ENCODE measurements around the gene SSC5D. TPM values are rescaled to one million over a fixed set of nuclear protein-coding genes. Genes with fewer than 3 reads are reported as not detected.

SSC5D gene
- polyA plus RNA-seq, 1 of the 3 experiments (the other 2 are of a cell fraction): 4.9 TPM

GRCh38 chr19:55459950-55460657 lies 28.1 kb upstream of the SSC5D start (continued):
- no peak for TF ChIP-seq MXI1 (IDR thresholded peaks at IDR 0.05; ENCODE audit: low read depth, low read length)
- no peak for TF ChIP-seq SIN3A (IDR thresholded peaks at IDR 0.05; ENCODE audit: borderline replicate concordance, low read depth, low read length)
- TF ChIP-seq RFX5 (IDR thresholded peaks at IDR 0.05; ENCODE audit: low read length): no peak
- TF ChIP-seq, protein P1, sequence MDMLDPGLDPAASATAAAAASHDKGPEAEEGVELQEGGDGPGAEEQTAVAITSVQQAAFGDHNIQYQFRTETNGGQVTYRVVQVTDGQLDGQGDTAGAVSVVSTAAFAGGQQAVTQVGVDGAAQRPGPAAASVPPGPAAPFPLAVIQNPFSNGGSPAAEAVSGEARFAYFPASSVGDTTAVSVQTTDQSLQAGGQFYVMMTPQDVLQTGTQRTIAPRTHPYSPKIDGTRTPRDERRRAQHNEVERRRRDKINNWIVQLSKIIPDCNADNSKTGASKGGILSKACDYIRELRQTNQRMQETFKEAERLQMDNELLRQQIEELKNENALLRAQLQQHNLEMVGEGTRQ (IDR thresholded peaks at IDR 0.05; ENCODE audit: borderline replicate concordance, low read depth, low read length): no peak
- no peak for TF ChIP-seq EZH2phosphoT487 (IDR thresholded peaks at IDR 0.05; ENCODE audit: borderline replicate concordance, low read depth)
- TF ChIP-seq GATA2 (CRISPR knock-in tag; IDR thresholded peaks at IDR 0.05): peak; percentile 56
- no peak for TF ChIP-seq FOXM1 (IDR thresholded peaks at IDR 0.05; ENCODE audit: low read depth)
- TF ChIP-seq JUND (IDR thresholded peaks at IDR 0.05): no peak
- no peak for TF ChIP-seq YY1 (IDR thresholded peaks at IDR 0.05; ENCODE audit: low read depth)
- TF ChIP-seq NRF1 (IDR thresholded peaks at IDR 0.05; ENCODE audit: low read depth, low read length): no peak
- TF ChIP-seq ZBTB33 (IDR thresholded peaks at IDR 0.05; ENCODE audit: borderline replicate concordance, low read depth): no peak
- TF ChIP-seq MAX (IDR thresholded peaks at IDR 0.05; ENCODE audit: low read depth): no peak
- no peak for TF ChIP-seq EP300 (IDR thresholded peaks at IDR 0.05; ENCODE audit: borderline replicate concordance in 1 of 2, low read depth in 1 of 2, low read length in 1 of 2)

DNA sequence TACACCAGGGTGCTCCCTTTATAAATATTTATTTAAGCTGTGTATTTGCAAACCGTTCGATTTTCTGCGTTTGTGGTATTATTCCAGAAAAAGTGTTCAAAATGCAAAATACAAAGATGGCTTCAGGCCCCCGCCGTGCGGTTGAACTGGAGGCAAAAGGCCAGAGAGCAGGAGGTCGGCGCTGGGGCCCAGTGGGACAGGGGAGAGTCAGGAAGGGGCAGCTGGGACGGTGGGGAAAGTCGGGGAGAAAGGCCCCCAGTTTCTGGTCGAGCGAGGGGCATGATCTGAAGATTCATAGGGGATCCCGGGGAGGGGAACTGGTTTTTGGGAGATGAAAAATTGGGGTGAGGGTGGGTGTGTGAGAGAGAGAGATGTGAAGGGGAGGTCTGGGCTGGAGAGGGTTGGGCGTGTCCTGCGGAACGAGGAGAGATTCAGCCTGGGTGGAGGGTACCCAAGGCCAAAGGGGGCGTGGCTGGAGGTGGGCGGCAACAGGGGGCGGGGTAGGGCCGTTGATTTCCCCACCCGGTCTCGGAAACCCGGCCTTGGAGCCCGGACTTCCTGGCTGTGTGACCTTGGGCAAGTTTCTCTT lies 27.5 kb upstream of the SSC5D start:
- CTCF ChIA-PET: interaction anchor here (1.0 to 2.5 kb wide), 9 partner anchors 8 to 371 kb away, joined by 3 to 12 read pairs (median 3); no protein-coding TSS in a partner anchor
- DNase-seq: peak; percentile 92
- no peaks in the 10 kb centered on the region for H4K20me1 ChIP-seq (ENCODE audit: insufficient read depth)

More for the DNA sequence above, 27.5 kb upstream of the SSC5D start:
- H3K4me2 ChIP-seq: peak overlapping the region; percentile 100
- H3F3A ChIP-seq (replicated peaks; ENCODE audit: insufficient read depth): peaks cover 12% of the 10 kb centered on the region
- TF ChIP-seq FOSL2 (IDR thresholded peaks at IDR 0.05; ENCODE audit: borderline replicate concordance, low read depth): no peak
- TF ChIP-seq IRF3 (IDR thresholded peaks at IDR 0.05; ENCODE audit: low read depth, low read length): no peak
- TF ChIP-seq PBX3 (IDR thresholded peaks at IDR 0.05): no peak
- TF ChIP-seq SIN3A (IDR thresholded peaks at IDR 0.05; ENCODE audit: borderline replicate concordance, low read depth, low read length): peak; percentile 17; the same call in 1 of the 2 replicates
- TF ChIP-seq NRF1 (IDR thresholded peaks at IDR 0.05; ENCODE audit: low read depth, low read length): no peak
- TF ChIP-seq MXI1 (IDR thresholded peaks at IDR 0.05; ENCODE audit: low read depth, low read length): no peak
- H3K9me2 ChIP-seq: no peaks in the 10 kb centered on the region
- peak overlapping the region; percentile 38; the same call in 1 of the 2 replicates for H2AFZ ChIP-seq (ENCODE audit: low read depth)
- peak overlapping the region; percentile 76 to 98 for H3K4me3 ChIP-seq (ENCODE audit: low read depth in 2 of 2, low read length in 1 of 2)
- 12% methylated on average over 19 of the region's 24 CpGs for WGBS (ENCODE audit: low lambda C conversion rate)
- H3K9ac ChIP-seq: peak overlapping the region; percentile 97
- peak overlapping the region; percentile 90 to 91 for H3K27ac ChIP-seq (ENCODE audit: low read depth in 2 of 2, low read length in 1 of 2)
- peaks cover 9 to 18% of the 10 kb centered on the region in 2 experiments; a peak in 2 of 4 replicates for H3K4me1 ChIP-seq (ENCODE audit: control insufficient read depth in 1 of 2, insufficient read depth in 2 of 2, low read depth in 1 of 2, low read length in 1 of 2)
- peaks cover 12% of the 10 kb centered on the region; the same call in 1 of the 2 replicates for H3K79me2 ChIP-seq (ENCODE audit: insufficient read depth)
- no peaks in the 10 kb centered on the region for H3K36me3 ChIP-seq (replicated peaks in 1 of 2; ENCODE audit: control insufficient read depth in 1 of 2, insufficient read depth in 2 of 2, low read length in 1 of 2)
- H3K9me3 ChIP-seq: no peaks in the 10 kb centered on the region
- POLR2A ChIA-PET: no interaction called here
- H3K27me3 ChIP-seq (ENCODE audit: insufficient read depth): no peaks in the 10 kb centered on the region
